HG03103 (cell line): ENCODE data around the gene SPSB1.
"Not testable (repeated sequence)": the region's sequence is repeated elsewhere in the genome, so short reads cannot be mapped to it uniquely, and the experiment has no call there.

Experiments used
- ATAC-seq: cut with Tn5 transposase; IDR thresholded peaks from one replicate; pipeline ENCODE4 v1.9.1; 2021; ENCODE audit warnings: low read depth; ENCODE audit not compliant: unreplicated experiment

Gene SPSB1

GRCh38 chr1:9384128-9384527, 91.4 kb downstream of the SPSB1 start:
- ATAC-seq, result no peak

GRCh38 chr1:9384751-9385245, 92.1 kb downstream of the SPSB1 start:
- no peak for ATAC-seq

DNA sequence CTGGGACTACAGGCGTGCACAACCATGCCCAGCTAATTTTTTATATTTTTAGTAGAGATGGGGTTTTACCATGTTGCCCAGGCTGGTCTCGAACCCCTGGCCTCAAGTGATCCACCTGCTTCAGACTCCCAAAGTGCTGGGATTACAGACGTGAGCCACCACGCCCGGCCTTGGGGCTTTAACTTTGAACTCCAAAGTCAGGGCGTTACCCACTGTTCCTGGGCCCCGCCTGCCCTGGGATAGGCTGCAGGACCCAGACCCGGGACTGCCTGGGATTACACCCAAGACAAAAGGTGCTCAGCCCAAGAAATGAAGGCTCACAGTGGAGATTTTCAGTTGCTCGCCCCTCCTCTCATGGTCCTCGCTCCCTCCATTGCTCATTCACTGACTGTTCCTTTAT, 92.7 kb downstream of the SPSB1 start:
- ATAC-seq, result not testable (repeated sequence)

DNA sequence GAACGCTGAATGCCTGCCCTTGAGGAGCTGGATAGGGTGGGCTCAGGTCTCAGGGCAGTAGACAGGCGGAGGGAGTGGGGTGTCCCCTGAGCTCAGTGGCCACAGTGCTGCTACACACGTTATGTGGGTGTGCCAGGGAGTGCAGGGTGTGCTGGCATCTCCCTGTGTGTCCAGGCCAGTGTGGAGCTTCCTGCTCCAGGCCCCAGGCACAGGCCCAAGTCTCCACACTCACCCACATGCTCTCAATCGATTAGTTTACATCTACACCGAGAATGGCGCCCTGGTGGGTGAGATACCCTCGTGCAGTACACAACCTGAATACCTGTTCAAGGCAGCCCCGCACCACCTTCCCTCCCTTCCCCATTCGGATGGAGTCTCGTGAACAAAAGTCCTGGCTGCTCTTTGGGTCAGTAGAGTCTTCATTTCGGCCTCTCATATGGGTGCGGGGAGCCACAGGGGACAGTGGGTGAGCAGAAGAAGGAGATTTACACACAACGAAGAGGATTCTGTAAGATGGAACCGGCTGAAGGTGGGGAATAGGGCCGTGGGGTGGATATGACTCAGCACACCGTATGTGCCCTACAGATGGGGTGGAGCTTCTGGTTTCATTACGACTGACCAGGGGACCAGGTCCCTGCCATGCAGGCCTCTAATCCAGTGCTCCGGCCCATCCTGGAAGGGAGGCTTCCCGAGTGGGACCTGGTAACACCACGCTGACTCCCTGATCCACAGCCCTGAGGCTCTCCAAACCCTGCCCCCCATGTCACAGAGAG, 93.3 kb downstream of the SPSB1 start:
- ATAC-seq, result no peak

DNA sequence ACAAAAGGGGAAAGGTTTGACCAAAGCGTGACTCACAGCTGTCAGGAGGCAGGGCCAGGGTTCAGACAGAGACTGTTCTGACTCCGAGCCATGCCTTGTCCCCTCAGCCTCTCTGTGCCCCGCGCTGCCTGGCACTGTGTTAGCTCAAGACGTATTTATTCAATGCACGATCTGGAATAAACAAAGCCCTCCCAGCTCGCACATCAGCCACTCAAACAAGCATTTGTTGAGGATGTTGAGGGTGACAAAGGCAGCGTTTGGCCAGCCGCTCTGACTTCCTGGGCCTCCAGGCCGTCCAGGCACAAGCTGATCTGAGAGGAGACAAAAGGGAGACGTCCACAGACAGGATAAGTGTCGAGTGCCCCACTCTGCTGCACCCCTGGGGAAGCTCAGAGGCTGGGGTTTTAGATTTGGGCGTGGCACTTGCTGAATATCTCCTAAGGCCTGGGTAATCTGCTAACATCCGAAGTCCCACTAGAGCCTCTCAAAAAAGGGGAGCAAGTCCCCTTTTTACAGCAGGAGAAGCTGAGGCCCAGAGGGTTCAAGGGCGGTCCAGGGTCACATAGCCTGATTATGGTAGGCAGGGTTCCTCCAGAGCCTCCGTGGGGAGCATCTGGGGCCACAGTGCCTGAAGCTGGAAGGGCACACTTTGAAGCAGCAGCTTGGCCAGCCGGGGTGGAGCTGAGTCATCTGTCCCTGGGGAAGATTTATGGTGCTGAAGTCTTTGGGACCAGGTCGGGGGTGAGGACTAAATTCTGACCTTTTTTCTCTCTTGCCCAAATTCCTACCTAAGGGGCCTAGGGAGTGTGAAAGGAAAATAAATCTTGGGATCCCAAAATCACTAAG, 95.9 kb downstream of the SPSB1 start:
- no peak for ATAC-seq

GRCh38 chr1:9389968-9390367, 97.3 kb downstream of the SPSB1 start:
- no peak for ATAC-seq

- ATAC-seq, result no peak
Measured at GRCh38 chr1:9391620-9392019, 98.9 kb downstream of the SPSB1 start.

DNA sequence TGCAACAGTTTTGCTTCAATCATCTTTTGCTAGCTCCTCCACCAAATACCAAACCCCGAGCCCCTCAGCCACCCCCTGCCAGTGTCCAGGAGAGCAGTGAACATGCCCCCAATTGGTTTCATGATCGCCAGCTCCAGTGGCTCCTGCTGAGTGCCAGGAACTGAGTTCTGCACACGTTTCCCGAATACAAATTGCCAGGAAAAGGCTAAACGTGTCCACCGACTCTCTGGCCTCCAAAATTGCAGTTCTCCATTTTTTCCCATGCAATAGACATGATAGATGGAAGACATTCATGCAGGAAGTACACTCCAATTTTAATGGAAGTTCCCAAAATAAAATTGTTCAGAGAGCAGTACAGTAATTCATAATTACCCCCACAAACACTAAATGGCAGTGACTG, 101.3 kb downstream of the SPSB1 start:
- no peak for ATAC-seq

GRCh38 chr1:9395018-9395417, 102.3 kb downstream of the SPSB1 start:
- no peak for ATAC-seq

GRCh38 chr1:9397047-9397446, 104.4 kb downstream of the SPSB1 start:
- ATAC-seq, result no peak

- no peak for ATAC-seq
Measured at GRCh38 chr1:9397997-9398526, 105.4 kb downstream of the SPSB1 start.

- ATAC-seq, result no peak
Measured at GRCh38 chr1:9399510-9400424, 107.1 kb downstream of the SPSB1 start.

- ATAC-seq, result no peak
Measured at GRCh38 chr1:9400425-9401079, 107.9 kb downstream of the SPSB1 start.

- ATAC-seq, result no peak
Measured at GRCh38 chr1:9401080-9401453, 108.4 kb downstream of the SPSB1 start.

DNA sequence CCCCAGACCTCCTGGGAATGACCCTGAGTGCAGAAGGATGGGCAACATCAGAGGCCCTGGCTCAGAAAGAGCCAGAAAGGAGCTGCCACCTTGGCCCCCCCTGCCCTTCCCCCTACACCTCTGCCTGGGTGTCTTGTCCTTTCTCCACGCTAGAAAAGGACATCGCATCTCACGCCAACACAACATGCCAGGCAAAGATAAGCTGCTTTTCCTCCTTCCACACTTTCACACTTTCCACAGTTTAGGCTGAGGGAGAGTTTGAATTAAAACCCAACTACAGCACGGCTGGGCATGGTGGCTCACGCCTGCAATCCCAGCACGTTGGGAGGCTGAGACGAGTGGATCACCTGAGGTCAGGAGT, 109.5 kb downstream of the SPSB1 start:
- no peak for ATAC-seq

GRCh38 chr1:9402717-9403225, 110.1 kb downstream of the SPSB1 start:
- ATAC-seq, result no peak

DNA sequence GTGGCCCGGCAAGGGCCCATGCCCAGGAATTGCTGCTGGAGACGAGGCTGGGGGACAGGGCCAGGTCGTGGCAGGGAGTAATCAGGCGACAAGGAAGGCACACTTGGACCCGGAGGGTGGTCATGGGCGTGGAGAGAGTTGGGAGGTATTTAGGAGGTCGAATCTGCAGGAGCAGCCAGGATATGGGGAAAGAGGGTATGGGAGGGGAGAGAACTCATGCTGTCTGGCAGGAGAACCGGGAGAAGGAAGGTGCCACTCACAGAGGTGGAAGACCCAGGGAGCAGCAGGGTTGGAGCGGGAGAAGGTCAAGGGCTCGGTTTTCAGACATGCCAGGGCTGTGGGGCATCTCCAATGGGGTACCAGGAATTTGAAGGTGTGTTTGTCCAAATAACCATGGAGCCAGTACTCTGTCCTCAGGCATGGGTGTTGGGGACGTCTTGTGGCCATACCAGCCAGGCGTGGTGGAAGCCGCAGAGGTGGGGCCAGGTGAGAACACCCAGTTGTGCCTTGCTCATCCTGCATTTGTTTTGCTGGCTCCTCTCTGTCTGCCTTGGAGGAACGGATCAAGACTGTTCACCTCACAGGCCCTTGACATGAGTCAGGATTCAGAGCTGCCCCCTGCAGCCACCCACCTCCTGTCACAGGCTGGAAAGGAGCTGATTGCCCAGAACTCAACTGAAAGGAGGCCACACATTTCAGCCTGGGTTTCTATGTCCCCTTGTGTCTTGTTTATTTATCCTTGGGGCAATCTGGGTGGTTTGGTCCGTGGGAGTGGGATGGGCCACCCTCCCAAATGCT, 111.6 kb downstream of the SPSB1 start:
- no peak for ATAC-seq

DNA sequence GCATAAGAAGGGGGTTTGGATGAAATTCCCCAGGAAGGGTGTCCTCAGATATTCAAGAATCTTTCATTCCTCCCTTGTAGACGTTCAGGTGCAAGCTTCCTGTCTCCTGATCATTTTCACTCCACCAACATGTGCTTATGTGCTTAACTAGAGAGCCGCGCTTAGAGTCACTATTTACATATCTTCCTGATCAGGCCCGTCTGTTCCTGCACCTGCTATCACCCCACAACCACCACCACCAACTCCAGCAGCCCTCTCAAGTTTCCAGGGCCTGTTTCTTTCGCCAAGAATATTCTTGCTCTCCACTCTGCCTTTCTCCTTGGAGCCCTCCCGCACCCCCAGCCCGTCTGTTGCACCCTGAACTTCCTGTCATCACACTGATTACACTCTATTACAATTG, 113.4 kb downstream of the SPSB1 start:
- ATAC-seq, result no peak

GRCh38 chr1:9410737-9411297, 118.1 kb downstream of the SPSB1 start:
- ATAC-seq, result no peak
